Hepatocyte (in vitro differentiated cells): ENCODE results near the gene ADGRV1. TPM values are rescaled to one million over a fixed set of nuclear protein-coding genes. Genes with fewer than 3 reads are reported as not detected.

Experiments
- DNase-seq: peaks from one replicate; pipeline ENCODE4 v3.0.0-alpha.2; 2016; ENCODE audit warnings: low spot score
- H2AFZ ChIP-seq: fragments of 200-600 bp; sonication (generic); 2 replicates; pipeline ENCODE4 v1.6.0; 2016; ENCODE audit warnings: antibody characterized with exemption, mild to moderate bottlenecking
- H3K27ac ChIP-seq: fragments of 200-600 bp; sonication (generic); 2 replicates; pipeline ENCODE4 v1.5.1; 2016; ENCODE audit warnings: mild to moderate bottlenecking
- H3K27me3 ChIP-seq: fragments of 200-600 bp; sonication (generic); 2 replicates; pipeline ENCODE4 v1.6.1; 2016
- H3K36me3 ChIP-seq: fragments of 200-600 bp; sonication (generic); replicated peaks from 2 replicates; pipeline ENCODE4 v1.5.1; 2016; ENCODE audit warnings: low read depth; ENCODE audit not compliant: insufficient read depth
- H3K4me1 ChIP-seq: fragments of 200-600 bp; sonication (generic); 2 replicates; pipeline ENCODE4 v1.5.1; 2016; ENCODE audit warnings: mild to moderate bottlenecking, moderate library complexity; ENCODE audit not compliant: insufficient read depth
- H3K4me2 ChIP-seq: fragments of 200-600 bp; sonication (generic); 2 replicates; pipeline ENCODE4 v1.6.0; 2016
- H3K4me3 ChIP-seq: fragments of 200-600 bp; sonication (generic); 2 replicates; pipeline ENCODE4 v1.5.1; 2016; ENCODE audit warnings: mild to moderate bottlenecking
- H3K79me2 ChIP-seq: fragments of 200-600 bp; sonication (generic); 2 replicates; pipeline ENCODE4 v1.6.0; 2017; ENCODE audit warnings: mild to moderate bottlenecking
- H3K9me2 ChIP-seq: fragments of 200-600 bp; sonication (generic); replicated peaks from 2 replicates; pipeline ENCODE4 v1.6.0; 2017; ENCODE audit warnings: mild to moderate bottlenecking; ENCODE audit not compliant: insufficient read depth
- H3K9me3 ChIP-seq: fragments of 200-600 bp; sonication (generic); 2 replicates; pipeline ENCODE4 v1.5.1; 2016; ENCODE audit warnings: low read depth, mild to moderate bottlenecking
- H4K20me1 ChIP-seq: fragments of 200-600 bp; sonication (generic); 2 replicates; pipeline ENCODE4 v1.6.0; 2016; ENCODE audit warnings: mild to moderate bottlenecking; ENCODE audit not compliant: insufficient read depth, poor library complexity, severe bottlenecking
- EZH2 ChIP-seq: fragments of 200-600 bp; sonication (generic); IDR thresholded peaks from 2 replicates; pipeline ENCODE4 v1.6.1; 2016; ENCODE audit warnings: antibody characterized with exemption, mild to moderate bottlenecking, borderline replicate concordance
- EZH2phosphoT487 ChIP-seq: fragments of 200-600 bp; sonication (generic); IDR thresholded peaks from one replicate; pipeline ENCODE4 v1.6.1; 2018; ENCODE audit warnings: antibody characterized with exemption, mild to moderate bottlenecking, low read depth, moderate library complexity; ENCODE audit not compliant: unreplicated experiment, severe bottlenecking
- WGBS: methylation state at CpG from one replicate; pipeline ENCODE4 v1.1.6; 2016; ENCODE audit warnings: low lambda C conversion rate; ENCODE audit errors: missing lambda C conversion rate; 5-methylcytosine and 5-hydroxymethylcytosine counted together
- polyA plus RNA-seq: library from polyadenylated mRNA; unstranded; fragments of >200 nt; fragmentation: Nextera tagmentation; extraction: Ambion mirVana; gene quantifications from 2 replicates; pipeline ENCODE4 v1.2.1, GENCODE V29; 2016
- total RNA-seq: library from RNA; depleted of rRNA; stranded (reverse); fragments of >200 nt; gene quantifications from 2 replicates; pipeline ENCODE4 v1.2.3, GENCODE V29; 2014
- TF ChIP-seq, protein P1 (sequence below): fragments of 200-600 bp; sonication (generic); IDR thresholded peaks from 2 replicates; pipeline ENCODE4 v1.5.1; 2016; ENCODE audit warnings: antibody characterized with exemption, mild to moderate bottlenecking; ENCODE audit not compliant: poor library complexity

The ADGRV1 gene
- total and polyA plus RNA-seq, 2 experiments from 2014 or later, result 74.9 to 88.3 TPM

DNA sequence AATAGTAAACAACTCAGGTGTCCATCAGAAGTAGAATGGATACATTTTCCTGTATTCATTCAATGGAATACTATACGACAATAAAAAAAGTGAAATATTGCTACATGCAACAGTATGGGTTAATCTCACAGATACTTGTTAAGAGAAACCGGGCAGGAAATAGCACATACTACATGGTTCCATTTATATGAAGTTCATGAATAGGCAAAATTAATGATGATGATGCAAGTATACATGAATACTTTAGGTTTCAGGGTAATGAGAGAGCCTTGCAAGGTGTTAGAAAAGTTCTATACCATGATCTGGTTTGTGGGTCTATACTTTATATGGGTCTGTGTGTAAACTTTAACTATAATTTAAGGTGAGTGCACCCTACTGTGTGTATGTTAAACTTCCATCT, 390.4 kb downstream of the ADGRV1 start:
- H3K79me2 ChIP-seq, result no peaks in the 10 kb centered on the region
- H3K27me3 ChIP-seq, result no peaks in the 10 kb centered on the region
- TF ChIP-seq EZH2phosphoT487, result no peak
- TF ChIP-seq EZH2, result no peak
- TF ChIP-seq, protein P1, sequence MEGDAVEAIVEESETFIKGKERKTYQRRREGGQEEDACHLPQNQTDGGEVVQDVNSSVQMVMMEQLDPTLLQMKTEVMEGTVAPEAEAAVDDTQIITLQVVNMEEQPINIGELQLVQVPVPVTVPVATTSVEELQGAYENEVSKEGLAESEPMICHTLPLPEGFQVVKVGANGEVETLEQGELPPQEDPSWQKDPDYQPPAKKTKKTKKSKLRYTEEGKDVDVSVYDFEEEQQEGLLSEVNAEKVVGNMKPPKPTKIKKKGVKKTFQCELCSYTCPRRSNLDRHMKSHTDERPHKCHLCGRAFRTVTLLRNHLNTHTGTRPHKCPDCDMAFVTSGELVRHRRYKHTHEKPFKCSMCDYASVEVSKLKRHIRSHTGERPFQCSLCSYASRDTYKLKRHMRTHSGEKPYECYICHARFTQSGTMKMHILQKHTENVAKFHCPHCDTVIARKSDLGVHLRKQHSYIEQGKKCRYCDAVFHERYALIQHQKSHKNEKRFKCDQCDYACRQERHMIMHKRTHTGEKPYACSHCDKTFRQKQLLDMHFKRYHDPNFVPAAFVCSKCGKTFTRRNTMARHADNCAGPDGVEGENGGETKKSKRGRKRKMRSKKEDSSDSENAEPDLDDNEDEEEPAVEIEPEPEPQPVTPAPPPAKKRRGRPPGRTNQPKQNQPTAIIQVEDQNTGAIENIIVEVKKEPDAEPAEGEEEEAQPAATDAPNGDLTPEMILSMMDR, result no peak
- no peaks in the 10 kb centered on the region for H3K36me3 ChIP-seq
- peaks cover 5% of the 10 kb centered on the region for H3K4me1 ChIP-seq
- no peak overlapping the region for H2AFZ ChIP-seq
- peak overlapping the region; percentile 22 for H3K27ac ChIP-seq
- H3K9me3 ChIP-seq, result no peaks in the 10 kb centered on the region
- no peak overlapping the region for H3K4me2 ChIP-seq
- H3K4me3 ChIP-seq, result no peak overlapping the region
- no peaks in the 10 kb centered on the region for H4K20me1 ChIP-seq
- WGBS, result 91% methylated on average over 2 of the region's 2 CpGs
- no peak for DNase-seq
- H3K9me2 ChIP-seq, result no peaks in the 10 kb centered on the region

DNA sequence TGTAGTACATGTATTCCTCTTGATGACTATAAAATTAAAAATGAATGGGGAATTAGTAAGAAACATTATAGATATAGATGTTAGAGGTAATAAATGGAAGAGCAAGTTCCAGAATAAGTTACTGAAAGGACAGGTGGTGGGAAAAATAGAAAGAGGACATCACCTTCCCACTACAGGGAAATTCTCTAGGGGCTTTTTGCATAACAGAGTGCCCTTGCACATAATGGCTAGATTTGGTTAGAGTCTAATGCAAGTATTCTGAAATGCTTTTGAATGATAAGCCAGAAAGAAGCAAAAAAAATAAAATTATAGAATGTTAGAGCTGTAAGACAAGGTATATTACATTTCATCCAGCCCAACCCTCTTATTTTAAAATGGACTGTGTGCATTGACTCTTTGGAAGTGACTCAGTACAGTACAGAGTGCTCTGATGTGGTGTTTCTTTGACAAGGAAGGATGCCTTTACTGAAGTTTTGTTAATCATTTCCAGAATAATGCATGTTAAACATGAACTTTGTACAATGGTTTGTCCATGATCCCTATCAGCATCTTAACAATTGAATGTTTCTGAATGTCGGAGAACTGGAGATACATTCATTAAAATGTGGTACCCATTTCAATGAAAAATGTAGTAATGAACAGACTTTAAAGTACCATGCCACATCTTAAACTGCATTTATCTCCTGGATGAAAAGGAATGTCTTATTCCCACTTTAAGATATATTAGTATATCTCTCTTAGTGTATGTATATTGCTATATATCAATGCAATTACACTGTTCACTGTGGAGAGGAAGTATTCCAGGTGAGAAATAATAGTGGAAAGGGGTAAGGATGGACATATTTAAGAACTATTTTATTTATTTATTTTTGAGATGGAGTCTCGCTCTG, 391.1 kb downstream of the ADGRV1 start:
- TF ChIP-seq, protein P1, result no peak
- no peak for TF ChIP-seq EZH2phosphoT487
- TF ChIP-seq EZH2, result no peak
- DNase-seq, result peak; percentile 42
- H3K79me2 ChIP-seq, result no peaks in the 10 kb centered on the region
- no peaks in the 10 kb centered on the region for H4K20me1 ChIP-seq
- H3K9me2 ChIP-seq, result no peaks in the 10 kb centered on the region
- no peak overlapping the region for H3K4me3 ChIP-seq
- H3K4me2 ChIP-seq, result no peak overlapping the region
- peaks cover 5% of the 10 kb centered on the region for H3K4me1 ChIP-seq
- WGBS, result 71% methylated on average over 2 of the region's 2 CpGs
- H3K9me3 ChIP-seq, result no peaks in the 10 kb centered on the region
- H2AFZ ChIP-seq, result no peak overlapping the region
- H3K27me3 ChIP-seq, result no peaks in the 10 kb centered on the region
- H3K27ac ChIP-seq, result peak overlapping the region; percentile 14
- no peaks in the 10 kb centered on the region for H3K36me3 ChIP-seq

DNA sequence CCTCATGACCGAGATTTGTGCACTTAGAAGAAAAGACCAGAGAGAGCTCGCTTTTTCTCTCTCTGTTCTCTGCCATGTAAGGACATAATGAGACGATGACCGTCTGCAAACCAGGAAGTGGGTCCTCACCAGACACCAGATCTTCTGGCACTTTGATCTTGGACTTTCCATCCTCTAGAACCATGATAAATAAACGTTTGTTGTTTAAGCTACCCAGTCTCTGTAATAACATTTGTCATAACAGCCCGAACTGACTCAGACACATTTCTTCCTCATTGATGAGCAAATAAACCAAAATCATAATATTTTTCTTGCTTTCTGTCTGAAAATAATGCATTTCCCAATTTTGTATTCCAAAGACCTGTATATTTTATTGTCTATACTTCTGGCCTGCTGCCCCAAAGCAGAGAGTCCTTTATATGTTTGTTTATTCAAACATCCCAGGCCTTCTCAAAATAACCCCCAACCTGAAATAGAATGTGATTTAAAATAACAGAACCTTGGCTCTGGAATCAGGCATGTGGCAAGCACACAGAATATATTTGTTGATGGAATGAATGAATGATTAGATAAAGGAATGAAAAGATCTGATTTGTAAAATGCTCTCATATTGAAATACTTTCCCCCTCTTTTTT, 396.5 kb downstream of the ADGRV1 start:
- H3K27me3 ChIP-seq, result no peaks in the 10 kb centered on the region
- no peaks in the 10 kb centered on the region for H3K4me1 ChIP-seq
- TF ChIP-seq EZH2phosphoT487 (no peak), EZH2 (no peak)
- TF ChIP-seq, protein P1, result no peak
- H2AFZ ChIP-seq, result no peak overlapping the region
- H3K27ac ChIP-seq, result no peak overlapping the region
- WGBS, result 70% methylated on average over 6 of the region's 6 CpGs
- H3K4me2 ChIP-seq, result no peak overlapping the region
- no peak for DNase-seq
- H4K20me1 ChIP-seq, result no peaks in the 10 kb centered on the region
- H3K4me3 ChIP-seq, result no peak overlapping the region
- H3K36me3 ChIP-seq, result no peaks in the 10 kb centered on the region
- no peaks in the 10 kb centered on the region for H3K9me2 ChIP-seq
- H3K79me2 ChIP-seq, result no peaks in the 10 kb centered on the region
- no peaks in the 10 kb centered on the region for H3K9me3 ChIP-seq
